NCI-H2196 (cell line): ENCODE measurements around the gene CFHR4.
"Not testable (repeated sequence)": the region's sequence is repeated elsewhere in the genome, so short reads cannot be mapped to it uniquely, and the experiment has no call there.

Source experiments
- DNase-seq: peaks from one replicate; lab custom pipeline; 2025; ENCODE audit not compliant: unreplicated experiment; lab: John Stamatoyannopoulos, UW

Gene CFHR4

DNA sequence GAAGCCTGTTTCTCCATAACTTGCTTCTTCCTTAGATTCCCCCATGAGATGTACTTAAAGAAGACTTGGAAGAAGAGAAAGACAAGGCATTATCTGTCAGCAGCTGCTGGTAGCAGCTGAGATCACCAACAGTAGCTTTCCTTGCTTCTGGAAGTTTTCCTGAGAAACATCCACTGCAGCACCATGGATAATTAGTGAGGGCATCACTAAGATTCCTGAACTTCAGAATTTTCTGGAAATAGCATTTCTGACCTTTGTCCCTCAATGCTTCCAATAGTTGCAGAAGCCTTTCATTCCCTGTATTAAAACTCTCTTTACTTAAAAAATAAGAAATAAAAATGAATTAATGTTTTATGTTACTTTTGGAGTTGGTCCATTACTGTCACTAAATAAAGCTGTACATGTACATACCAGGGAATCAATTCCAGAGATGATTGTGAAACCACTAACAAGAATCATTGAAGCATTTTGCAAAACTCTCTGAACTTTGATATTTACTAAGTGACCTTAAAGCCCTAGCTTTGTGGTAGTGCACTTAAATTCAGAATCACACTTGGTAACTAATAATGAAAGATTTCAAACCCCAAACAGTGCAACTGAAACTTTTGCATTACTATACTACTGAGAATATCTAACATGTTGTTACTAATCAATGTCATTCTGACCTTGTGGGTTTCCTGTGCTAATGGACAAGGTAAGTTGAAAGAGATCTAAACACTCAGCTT lies at the start of gene CFHR4:
TSS of gene CFHR4 (plus strand) at position 538 of the 725 bp plus-strand sequence. CDS start at position 637, 99 bp downstream.
- no peak for DNase-seq

- DNase-seq: not testable (repeated sequence)
Measured at GRCh38 chr1:196849613-196850492, 38.0 kb upstream of the CFHR4 start.

- no peak for DNase-seq
Measured at GRCh38 chr1:196856053-196856452, 31.8 kb upstream of the CFHR4 start.

DNA sequence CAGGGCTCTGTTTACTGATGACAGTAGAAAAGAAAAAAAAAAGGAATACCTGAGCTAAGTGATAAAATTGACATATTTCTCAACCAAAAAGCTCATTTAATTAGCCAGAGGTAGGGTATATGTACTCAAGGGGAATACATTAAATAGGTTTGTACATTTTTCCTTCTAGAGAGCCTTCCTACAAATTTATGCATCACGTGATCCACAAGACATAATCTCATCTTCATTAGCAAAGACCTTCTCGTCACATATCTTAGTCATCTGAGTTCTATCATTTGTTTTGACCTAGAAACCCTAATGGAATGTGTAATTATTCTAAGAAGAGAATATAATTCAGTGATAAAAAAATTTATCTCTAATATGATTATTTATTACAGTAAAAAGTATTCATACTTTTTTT lies 30.7 kb upstream of the CFHR4 start:
- DNase-seq: no peak

DNA sequence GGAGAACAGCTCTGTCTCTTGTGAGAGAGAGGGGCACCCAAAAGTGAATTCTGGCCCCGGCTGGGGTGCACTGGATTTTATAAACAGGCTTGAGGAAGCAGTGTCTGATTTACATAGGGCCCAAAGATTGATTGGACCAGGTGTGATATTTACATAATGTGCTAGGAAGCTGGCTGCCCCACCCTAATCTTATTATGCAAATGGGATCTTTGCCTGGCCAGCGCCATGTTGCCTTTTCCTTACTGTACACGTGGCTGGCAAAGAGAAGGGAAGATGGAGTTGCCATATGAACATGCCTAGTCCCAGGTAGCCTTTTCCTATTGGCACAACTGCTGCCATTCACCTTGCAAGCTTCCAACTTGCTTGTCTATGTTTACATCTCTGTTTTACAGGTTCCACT lies 29.0 kb upstream of the CFHR4 start:
- no peak for DNase-seq

DNA sequence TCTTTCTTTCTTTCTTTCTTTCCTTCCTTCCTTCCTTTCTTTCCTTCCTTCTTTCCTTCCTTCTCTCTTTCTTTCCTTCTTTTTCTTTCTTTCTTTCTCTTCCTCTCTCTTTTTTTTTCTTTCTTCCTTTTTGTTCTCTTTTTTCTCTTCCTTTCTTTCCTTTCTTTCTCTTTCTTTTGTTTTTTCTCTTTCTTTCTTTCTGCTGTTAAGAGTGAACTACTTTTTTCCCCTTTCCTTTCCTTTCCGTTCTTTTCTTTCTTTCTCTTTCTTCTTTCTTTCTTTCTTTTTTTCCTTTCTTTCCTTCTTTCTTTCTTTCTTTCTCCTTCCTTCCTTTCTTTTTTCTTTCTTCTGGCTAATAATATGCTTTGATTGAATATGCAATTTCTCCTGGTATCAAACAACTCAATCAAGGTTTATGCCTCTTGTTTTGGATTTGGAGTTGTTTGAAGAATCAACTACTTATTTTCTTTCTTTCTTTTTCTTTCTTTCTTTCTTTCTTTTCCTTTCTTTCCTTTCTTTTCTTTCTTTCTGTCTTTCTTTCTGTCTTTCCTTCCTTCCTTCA lies 27.4 kb upstream of the CFHR4 start:
- DNase-seq: no peak

DNA sequence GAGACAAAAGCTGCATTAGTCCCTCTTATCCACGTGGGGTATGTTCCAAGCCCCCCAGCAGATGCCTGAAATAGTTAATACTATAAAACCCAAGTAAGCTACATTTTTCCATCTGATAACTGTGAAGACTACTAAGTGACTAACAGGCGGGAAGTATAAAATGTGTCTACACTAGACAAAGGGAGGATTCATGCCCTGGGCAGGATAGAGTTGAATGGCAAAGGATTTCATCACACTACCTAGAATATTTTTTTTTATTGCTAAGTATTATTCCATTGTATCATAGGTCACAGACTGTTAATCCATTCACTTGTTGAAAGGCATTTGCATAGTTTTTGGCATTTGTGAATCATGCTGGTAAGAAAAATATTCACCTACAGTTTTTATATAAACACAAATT lies 26.4 kb upstream of the CFHR4 start:
- no peak for DNase-seq

DNA sequence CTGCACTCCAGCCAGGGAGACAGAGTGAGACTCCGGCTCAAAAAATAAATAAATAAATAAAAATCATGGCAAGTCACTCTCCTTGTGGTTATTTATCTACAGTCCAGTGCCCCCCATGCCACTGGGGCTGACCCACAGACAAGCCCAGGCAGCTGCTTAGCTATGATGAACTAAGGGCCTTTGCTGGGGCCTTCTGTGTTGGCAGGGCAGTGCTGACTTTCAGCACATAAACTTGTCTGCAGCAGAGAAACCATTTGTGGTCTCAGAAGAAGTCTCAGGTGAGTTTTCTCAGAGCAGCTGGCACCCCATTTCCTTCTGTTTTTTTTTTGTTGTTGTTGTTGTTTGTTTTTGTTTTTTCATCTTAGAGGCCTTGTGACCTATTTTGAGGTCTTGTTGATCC lies 20.9 kb upstream of the CFHR4 start:
- DNase-seq: no peak

DNA sequence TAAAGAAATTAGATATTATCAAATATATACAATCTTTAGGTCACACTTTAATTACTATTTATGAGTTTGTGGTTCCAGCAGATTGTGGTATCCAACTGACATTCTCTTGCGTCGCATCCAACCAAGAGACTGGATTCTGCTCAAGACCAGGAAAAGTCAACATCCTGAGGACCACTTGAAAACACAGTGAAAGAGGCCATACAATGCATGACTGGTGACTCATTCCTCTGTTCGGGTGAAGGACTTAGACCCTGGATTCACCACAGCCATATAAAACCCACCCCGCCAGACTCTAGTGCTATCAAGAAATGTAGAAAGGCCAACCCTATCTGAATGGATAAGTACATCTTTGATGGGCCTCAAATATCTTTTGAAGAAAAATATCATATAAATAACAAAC lies 14.5 kb upstream of the CFHR4 start:
- no peak for DNase-seq

DNA sequence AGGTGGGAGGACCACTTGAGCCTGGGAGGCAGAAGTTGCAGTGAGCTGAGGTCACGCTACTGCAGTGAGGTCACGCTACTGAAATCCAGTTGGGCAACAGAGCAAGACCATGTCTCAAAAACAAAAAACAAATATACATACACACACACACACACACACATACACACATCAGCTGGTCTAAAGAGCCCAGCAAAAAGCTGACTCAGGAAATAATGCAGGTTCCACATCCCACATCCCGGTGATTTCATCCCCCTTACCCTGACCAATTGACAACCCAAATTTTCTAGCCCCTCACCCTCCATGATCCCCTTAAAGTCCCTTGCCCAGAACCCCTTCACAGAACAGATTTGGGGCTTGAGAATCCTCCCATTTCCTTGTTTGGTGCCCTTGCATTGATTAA lies 11.9 kb upstream of the CFHR4 start:
- no peak for DNase-seq

- DNase-seq: no peak
Measured at GRCh38 chr1:196877964-196878363, 9.9 kb upstream of the CFHR4 start.

GRCh38 chr1:196886560-196886959 lies 1.3 kb upstream of the CFHR4 start:
- not testable (repeated sequence) for DNase-seq

DNA sequence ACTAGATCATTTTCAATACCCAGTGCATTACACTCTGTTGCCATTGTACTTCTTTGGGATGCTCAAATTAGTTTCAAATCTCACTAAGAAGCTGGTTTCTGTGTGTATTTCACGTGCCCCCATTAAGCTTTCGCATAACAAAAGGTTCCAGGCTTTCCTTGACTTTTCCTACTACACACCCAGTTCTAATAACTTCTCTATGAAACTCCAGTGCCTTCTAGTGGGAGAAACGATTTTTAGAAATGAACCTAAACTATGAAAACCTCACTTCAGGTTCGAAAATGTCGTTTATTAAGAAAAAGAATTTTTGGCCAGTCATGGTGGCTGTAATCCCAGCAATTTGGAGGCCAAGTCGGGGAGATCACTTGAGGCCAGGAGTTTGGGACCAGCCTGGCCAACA lies 2.8 kb downstream of the CFHR4 start:
- no peak for DNase-seq

GRCh38 chr1:196891251-196891650 lies 3.4 kb downstream of the CFHR4 start:
- no peak for DNase-seq

- DNase-seq: no peak
Measured at GRCh38 chr1:196896355-196896754, 8.5 kb downstream of the CFHR4 start.

GRCh38 chr1:196897158-196897828 lies 9.4 kb downstream of the CFHR4 start:
- DNase-seq: no peak

GRCh38 chr1:196902344-196902743 lies 14.5 kb downstream of the CFHR4 start:
- DNase-seq: no peak

DNA sequence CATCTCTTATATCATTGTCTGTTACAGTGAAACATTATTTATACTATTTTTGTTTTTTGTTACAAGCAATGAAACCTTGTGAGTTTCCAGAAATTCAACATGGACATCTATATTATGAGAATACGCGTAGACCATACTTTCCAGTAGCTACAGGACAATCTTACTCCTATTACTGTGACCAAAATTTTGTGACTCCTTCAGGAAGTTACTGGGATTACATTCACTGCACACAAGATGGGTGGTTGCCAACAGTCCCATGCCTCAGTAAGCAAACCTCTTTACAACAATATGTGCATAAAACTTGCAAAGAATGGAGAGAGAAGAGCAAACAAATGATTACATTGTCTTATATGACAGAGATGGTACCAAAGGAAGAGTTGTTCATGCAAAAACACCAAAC lies 22.4 kb downstream of the CFHR4 start:
- no peak for DNase-seq

DNA sequence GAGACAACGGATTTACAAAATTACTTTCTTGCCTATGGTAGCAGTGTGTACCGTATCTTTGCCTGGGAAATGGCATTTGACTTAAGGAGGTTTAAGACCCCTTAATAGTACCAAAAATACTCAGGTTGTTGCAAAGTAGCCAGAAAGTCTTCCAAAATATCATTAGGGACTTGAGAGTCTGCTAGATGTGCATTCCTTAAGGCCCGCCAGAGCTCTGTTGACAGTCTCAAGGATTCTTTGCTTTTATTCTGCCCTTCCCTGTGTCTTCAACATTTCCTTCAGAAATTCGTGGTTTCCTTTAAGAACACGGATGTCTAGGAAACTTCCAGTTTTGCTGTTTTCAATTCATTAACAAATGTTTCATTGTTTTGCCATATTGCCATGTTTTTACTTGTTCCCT lies 24.4 kb downstream of the CFHR4 start:
- DNase-seq: not testable (repeated sequence)

DNA sequence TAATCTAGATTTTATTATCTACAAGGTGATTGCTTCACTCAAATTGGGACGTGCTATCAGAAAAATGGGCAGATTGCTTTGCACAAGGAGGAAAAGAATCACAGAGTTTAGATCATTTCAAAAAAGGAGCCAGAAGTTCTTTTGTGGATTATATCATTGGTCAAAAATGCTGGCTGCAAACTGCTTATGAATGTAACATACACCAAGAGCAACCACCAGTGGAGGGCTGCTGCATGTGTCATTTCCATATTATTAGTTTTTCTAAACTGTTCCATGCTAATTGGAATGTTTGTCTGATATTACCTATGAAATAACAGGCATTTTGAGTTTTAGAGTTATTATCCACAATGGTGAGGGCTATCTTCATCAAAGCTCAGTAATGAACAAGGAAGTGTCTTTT lies 39.0 kb downstream of the CFHR4 start:
- not testable (repeated sequence) for DNase-seq

DNA sequence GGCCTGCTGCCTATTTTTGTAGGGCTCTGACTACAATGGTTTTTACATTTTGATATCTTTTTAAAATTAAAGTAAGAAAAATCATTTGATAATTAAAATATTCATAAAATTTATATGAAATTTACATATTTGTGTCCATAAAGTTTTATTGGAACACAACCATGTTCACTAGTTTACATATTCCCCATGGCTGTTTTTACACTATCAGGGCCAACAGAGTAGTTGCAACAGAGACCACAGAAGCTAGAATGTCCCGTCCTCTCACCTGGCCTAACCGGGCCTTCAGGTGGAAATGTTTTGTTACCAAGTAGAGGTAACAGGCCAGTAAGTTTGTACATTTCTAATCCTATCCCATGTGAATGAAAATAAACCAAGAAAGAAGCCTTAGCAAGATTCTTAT lies 45.0 kb downstream of the CFHR4 start:
- not testable (repeated sequence) for DNase-seq
